GM19468 (cell line): ENCODE results near the gene PLXDC2.

Experiments
- ATAC-seq: cut with Tn5 transposase; IDR thresholded peaks from one replicate; pipeline ENCODE4 v1.9.1; 2021; ENCODE audit warnings: mild to moderate bottlenecking, moderate library complexity, moderate number of reproducible peaks; ENCODE audit not compliant: unreplicated experiment; ENCODE audit errors: extremely low read depth

Gene PLXDC2

DNA sequence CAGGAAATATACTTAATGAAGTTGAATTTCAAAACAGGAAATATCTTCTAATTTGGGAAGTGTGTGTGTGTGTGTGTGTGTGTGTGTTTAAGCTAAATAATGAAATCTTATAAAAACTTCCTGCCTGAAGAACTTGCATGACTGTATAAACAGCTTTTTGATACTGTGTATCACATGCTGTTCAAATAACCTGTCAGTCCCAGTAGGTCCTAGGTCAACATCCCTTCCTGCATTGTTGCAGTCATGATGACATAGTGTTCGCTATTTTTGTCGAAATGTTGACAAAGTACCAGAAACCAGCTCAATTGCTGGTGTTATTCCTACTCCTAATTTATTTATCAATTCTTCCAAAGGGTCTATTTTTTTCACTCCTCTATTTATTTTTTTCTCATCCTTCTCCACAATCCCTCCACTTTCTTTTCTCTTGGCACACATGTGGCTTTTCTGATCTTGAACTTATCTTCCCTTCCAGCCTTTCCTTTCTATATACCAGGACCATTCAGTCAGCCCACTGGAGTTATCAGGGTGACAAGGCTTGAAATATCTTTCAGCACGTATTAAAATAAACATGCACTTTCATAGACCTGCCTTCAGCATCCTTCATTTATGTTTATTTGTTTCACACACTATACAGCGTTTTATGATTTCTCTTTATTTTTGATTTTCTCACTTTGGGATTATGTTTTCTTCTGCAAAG lies 115.8 kb downstream of the PLXDC2 start:
- no peak for ATAC-seq

DNA sequence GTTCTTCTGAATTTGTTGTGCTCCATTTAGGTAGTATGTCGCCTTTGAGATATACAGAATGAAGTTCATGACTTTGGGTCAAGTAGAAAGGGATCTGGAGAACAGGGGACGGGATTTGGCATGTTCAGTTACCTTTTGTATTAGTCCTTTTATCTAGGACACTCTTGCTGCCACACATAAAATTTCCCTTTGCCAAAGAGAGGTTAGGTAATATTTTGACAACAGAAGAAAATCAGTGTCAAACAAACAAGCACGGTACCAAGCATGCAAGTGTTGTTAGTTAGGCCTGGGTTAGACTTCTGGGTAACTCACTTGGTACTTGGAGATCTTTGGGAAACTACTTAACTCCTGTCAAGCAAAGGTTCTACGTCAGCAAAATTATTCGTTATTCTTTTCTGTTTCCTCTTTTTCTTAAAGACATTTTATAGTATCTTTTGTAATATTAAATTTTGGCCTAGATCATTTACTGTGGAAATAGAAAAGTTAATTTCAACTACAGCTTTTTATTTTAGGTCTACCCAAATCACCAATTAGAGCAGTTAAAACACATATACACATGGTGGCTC lies 116.7 kb downstream of the PLXDC2 start:
- ATAC-seq: no peak

DNA sequence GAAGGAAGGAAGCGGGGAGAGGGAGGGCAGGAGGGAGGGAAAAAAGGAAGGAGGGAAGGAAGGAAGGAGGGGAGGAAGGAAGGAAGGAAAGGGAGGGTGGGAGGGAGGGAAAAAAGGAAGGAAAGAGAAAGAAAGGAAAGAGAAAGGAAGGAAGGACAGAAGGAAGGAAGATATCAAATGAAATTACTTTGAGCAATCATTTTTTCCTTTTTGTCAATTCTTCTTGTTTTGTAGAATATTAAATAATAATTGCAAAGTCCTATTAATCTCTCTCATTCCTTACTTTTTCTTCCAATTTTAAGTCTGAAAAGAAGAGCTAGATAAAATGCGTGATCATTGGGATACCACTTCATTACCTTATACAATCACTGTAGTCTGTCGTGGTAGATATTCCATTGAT lies 117.5 kb downstream of the PLXDC2 start:
- no peak for ATAC-seq

DNA sequence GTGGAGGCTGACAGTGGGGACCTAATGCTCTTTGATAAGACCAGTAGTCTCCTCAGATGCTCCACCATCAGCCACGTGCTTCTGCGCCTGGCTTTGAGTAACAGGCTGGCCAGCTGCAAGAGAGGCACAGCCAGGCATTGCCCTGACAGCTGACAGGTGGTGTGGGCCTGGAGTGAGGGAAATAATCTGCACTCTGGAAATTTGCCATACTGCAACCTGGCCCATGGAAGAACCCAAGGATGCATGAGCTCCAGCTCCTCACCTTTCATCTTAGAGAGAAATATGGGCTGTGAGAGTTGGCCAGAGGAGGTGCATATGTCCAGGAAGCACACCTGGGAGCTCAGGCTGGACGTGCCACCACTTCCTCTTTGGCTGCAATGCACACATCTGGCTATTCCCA lies 118.9 kb downstream of the PLXDC2 start:
- no peak for ATAC-seq

DNA sequence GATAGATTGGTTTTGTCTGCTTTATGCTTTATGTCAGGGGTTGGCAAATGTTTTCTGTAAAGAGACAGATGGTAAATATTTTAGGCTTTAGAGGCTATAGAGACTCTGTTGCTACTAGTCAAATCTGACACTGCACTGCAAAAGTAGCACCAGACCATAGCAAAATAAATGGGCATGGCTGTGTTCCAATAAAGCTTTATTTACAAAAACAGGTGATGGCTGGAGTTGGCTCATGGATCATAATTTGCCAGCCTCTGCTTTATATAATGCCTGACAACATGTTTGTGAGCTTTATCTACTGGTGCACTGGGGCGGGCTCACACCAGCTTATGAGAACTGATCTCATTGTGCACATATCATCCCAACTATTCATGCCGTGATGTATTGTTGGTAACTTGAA lies 120.1 kb downstream of the PLXDC2 start:
- no peak for ATAC-seq

DNA sequence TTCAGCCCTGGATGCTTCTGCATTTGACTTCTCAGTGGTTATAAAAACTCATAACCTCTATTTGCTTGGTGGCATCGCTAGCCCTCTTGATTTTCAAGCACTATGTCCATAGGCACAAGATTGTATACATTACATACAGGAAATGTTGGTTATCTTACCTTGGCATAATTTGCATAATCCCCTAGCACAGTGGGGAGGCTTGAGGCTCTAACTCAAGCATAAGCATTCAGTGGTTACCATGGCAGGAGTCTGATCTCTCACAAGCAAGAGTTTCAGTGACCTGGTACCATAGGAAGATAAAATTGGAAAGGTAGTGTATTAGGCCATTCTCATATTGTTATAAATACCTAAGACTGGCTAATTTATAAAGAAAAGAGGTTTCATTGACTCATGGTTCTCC lies 121.8 kb downstream of the PLXDC2 start:
- ATAC-seq: no peak

DNA sequence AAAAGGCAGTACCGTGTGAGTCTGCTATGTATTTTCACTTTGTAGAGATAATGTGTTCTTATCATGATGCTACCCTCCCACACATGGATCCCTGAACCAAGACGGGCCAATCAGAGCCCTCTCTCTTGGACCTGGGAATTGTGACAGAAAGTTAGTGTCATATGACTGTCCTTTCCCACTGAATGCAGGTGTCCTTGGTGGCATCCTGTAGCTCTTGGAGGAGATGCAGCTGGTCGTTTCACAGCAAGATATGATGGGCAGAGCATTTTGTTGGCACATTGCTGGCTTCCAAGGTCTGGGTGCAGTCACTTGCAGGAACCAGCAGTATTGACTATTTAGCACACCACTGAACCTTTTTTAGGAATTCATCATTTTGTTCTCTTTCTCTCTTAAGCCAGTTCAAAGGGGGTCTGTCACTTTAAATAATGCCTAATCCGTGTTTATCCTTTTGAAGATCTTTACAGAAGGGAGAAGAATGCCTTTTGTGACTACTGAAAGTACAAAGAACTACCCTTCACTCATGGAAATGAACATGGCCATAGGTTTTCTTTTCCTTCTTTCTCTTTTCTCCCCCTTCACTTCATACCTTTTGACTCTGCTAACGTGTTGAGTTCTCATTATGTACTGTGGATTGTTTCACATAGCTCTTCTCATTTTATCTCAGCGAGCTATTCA lies 125.1 kb downstream of the PLXDC2 start:
- ATAC-seq: no peak

DNA sequence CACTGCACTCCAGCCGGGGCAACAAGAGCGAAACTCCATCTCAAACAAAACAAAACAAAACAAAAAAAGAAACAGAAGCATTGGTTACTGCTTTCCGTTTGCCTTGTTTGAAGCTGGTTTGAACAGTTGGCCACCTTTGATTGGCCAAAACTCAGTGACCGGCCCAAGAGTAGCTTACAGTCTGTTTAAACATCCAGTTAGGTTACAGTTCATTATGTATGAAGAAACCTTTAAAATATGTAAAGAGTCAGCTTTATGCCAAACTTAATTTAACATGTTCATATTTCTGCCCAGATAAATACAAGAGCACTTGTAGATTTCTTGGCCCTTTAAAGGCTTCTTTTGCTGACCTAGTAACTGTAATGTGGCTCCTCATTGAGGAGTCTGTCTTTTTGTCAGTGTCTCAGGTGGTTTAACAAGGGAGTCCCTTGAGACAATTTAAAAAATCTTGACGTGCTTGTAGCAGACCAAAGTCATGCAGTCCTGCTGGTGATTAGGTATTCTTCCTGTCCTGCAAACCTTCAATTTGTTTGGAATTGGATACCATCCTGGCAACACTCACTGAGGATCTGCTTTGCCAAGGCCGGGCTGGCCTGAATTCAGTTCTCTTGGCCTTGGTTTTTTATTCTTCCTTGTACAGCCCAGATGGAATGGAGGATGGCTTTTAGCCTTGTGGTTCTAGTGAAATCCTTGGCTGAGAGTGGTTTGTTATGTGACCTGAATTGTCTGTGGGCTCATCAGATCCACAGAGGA lies 128.9 kb downstream of the PLXDC2 start:
- ATAC-seq: no peak

DNA sequence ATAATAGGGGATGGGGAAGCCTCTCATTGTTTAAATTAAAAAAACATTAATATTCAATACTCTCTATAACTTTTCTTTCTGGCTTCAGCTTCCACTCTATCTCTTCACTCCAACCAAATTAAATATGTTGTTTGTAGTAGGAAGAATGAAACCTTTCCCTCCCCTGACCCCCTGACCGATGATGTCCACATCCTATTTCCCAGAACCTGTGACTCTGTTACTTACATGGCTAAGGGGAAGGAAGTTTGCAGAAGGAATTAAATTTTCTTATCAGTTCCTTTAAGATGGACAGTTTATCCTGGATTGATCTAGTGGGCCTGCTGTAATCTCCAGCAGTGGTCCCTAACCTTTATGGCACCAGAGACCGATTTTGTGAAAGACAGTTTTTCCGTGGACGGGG lies 130.0 kb downstream of the PLXDC2 start:
- no peak for ATAC-seq

DNA sequence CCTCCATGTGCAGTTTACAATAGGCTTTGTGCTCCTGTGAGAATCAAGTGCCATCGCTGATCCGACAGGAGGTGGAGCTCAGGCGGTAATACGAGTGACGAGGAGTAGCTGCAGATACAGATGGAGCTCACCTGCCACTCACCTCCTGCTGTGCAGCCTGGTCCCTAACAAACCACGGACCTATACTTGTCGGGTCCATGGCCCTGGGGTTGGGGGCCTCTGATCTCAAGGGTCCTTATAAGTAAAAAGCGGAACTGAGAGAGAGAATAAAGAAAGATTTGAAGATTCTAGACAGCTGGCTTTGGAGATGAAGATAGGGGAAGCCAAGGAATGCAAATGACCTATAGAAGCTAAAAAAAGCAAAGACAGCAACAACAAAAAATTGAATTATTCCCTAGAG lies 130.6 kb downstream of the PLXDC2 start:
- ATAC-seq: peak; percentile 42

DNA sequence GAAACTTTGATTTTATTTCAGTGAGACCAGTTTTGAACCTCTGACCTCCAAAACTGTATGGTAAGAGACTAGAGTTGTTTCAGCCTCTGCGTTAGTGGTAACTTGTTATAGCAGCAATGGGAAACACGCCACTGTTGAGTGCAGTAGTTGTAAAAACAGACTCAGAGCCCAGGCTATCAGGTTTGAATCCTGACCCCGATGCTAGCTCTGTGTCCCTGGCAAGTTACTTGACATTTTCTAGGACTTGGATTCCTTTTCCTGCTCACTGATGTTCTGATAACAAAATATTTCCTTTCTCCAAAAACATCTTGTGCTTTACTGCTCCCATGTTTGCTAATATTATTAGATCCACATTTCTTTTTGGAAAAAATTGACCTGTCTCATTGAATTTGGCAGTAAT lies 131.0 kb downstream of the PLXDC2 start:
- no peak for ATAC-seq

DNA sequence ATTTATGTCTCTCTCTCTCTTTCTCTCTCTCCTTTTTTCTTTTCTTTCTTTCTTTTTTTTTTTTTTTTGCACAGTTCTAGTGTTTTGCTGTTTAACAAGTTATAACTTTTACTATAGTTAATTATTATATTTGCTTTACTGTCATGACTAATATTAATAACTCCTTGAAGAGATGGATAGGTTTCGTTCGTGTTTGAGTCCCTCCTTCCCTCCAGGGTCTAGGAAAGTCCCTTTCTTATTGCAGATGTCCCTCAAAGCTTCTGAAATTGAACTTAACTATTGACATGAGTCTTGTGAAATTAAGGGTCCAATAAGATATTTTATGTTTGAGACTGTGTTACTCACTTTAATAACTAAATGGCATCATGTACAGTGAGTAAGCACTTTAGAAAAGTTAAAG lies 131.4 kb downstream of the PLXDC2 start:
- no peak for ATAC-seq

DNA sequence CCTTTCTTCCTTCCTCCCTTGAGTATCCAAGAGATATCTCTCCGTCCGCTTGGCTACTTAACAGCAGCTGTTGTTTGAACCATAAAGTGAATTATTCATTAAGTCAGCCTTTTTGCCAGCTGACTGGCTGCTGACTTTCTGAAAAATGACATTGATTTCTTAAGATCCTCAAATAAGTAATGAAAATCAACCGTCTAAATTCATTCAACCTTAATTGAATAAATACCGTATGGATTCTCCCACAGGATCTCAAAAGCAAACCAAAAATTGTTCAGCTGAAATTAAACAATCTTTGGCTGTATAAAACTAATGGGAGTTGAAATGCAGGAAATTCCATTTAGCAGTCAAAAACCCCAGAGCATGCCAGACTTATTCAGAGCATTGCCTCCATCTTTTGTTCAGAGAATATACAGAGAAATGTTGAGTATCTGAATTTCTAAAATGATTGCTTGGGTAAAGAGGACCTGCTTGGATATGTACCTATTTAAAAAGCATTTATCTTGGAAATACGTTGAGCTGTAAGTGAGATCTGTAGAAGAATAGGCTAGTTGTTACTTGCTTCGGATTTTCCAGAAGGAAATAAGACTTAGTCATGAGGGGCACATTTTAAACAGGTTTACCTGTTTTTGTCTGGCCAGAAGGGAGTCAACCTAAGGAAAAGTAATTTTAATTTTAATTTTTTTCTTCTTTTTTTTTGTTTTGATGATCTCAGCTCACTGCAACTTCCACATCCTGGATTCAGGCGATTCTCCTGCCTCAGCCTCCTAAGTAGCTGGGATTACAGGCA lies 136.2 kb downstream of the PLXDC2 start:
- ATAC-seq: no peak

DNA sequence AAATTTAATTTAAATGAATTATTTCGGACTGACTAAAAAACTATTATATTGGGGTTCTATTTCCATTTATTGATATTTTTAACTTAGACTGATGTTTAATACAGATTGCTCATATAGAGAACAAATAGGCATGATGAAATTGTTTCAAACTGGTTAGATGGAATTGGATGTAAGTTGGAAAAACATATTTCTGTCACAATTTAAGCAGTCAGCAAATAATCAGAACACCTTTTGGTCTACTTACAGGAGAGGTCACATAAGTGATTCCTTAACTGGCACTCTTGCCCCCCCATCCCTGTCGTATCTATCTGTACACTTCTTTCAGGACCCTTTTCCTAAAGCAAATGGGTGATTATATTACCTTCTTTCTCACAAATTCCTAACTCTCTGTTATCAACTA lies 138.4 kb downstream of the PLXDC2 start:
- ATAC-seq: no peak

DNA sequence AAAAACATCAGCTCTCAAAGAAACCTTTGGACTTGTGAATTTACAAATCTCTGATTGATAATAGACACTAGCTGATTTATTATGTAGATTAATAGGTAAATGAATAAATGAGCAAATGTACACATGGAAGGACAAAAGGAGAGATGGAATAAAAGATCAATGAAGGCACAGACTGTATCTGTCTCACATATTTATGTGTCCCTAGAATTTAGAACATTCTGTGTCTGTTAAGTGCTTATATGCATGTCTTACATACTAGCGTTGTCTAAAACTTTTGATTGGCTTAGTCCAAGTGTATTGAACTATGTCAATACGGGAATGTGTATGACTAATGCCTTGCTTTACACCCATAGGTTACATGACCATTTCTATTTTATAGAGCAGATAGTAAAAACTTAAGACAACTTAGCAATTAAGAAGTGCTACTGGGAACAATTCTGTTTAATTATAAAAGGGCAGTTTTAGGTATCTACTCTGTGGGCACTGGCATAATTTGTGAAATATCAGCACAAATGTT lies 140.3 kb downstream of the PLXDC2 start:
- no peak for ATAC-seq

DNA sequence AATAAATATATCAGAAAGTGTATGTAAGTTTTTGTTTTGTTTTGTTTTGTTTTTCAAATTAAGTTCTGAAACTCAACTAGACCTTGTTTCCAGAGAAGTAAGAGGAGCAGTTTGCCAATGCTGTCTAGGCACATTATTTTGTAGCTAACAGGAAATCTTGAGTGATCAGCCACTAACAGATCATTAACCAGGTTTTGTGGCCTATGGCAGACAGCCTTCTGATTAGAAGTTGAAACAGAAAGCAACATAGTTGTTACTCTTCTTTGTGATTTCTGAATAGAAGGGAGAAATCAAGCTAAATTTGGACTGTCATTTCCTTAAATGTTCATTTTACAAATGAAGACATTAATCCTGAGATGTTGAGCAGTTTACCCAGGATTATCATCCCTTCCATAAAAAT lies 142.6 kb downstream of the PLXDC2 start:
- ATAC-seq: peak; percentile 89

DNA sequence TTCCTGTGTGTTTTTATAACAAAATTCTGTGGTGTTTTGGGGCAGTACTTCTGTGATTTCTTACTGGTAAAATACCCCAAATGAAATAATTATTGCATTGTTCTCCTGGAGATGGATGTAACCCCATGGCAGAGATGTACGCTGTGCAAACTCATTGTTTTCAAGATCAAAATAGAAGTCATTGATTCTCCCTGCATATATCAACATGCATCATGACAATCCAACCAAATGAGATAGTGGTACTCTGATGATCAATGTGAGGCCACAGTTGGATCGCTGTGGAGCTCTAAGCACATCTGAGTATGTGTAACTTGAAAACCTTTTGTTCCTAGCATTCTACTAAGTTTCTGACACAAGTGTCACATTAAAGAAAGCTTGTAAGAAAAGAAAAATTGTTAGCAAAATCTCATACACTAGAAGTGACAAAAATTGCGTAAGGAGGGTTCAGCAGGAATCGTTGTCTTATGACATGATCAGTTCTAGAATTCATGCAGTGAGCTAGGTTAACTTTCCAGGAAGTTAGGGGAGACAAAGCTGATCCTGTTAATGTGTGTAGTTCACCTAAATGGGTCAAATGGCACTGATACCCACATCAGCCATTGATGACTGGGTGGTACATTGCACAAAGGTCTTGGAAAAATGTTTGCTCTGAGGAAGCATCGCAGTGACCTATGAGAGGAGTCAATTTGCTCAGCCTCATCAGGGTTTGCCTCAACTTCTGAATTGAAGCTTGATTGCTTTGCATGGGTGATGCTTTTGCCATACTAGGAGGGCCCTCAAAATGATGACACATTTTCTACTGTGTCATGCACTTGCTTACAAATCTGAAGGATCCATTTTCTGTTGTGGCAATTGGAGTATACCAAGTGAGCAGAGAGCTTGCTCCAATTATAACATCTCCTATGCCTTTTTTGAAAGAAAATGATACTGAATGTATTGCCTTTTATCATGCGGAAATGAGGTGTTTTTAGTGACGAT lies 145.1 kb downstream of the PLXDC2 start:
- no peak for ATAC-seq

DNA sequence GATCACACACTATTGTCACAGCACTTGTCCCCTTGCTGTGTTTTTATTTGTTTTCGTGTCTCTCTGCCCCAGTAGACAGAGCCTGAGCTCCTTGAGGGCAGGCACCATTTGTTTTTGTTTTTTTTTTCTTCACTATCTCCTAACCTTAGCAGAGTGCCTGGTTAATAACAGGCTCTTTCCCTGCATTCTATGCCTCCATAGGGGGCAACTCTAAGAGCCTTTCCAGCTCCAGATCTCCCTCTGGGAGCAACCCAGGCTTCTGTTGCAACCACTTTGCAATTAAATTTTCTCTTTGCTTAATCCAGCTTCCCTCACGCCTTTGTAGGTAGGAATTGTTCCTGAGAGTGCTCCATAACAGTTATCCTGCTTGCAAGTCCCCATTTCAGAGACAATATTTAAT lies 148.4 kb downstream of the PLXDC2 start:
- no peak for ATAC-seq

DNA sequence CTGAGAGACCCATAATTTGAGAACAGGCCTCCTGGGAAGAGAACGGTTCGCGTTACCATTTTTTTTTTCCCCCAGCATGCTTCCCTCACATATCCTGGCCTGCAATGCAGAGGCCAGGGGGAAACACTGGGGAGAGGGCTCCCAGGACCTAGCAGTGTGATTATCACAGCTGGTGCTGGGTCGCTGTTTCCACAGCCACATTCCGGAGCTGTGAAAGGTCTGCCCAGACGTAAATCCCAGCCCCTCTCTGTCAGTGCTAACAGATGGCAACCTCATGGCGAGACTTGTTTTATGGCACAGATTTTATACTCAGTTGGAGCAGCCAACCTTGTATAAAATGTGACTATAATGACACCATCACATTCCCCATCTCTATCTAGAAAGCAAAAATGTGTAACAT lies 150.5 kb downstream of the PLXDC2 start:
- no peak for ATAC-seq
